Heart left ventricle (tissue), 13 donors: ENCODE data around the gene ARHGAP24.

Experiments used
- CTCF ChIP-seq, 12 donors: fragments of 200-600 bp; sonication (generic) in 4 of 12; IDR thresholded peaks; one replicate each; pipeline versions ENCODE4 v1.5.0 to v1.8.0; 2018 to 2022; ENCODE audit warnings: antibody characterized with exemption in 12 of 12, mild to moderate bottlenecking in 5 of 12
- POLR2A ChIP-seq, 2 donors: fragments of 450-650 bp; IDR thresholded peaks; one replicate each; pipeline ENCODE4 v1.6.1; 2017; ENCODE audit warnings: antibody characterized with exemption in 2 of 2, mild to moderate bottlenecking in 2 of 2, moderate library complexity in 2 of 2
- donor health status: ischemic (EF 13 %, LVEDD 7.1; RV severe dilation, severe dysfunction).
- donor health status: DM: no; HTN: yes; CAD: no.
- donor health status: DM: no; HTN: no; CAD: no.
- donor health status: ischemic (EF 25% LVEDD 6.9; RV normal size, moderate dysfunction).
- donor health status: ischemic (EF 25% LVEDD 5.7; RV mildly dilated, moderate dysfunction).
- donor health status: ischemic (EF 35%, LVEDD 5.7; RV mildly dilated, moderate dysfunction).
- donor health status: nonischemic (EF 11% LVEDD 7.7; RV severe dilation, severe dysfunction).
- donor health status: DM: yes; HTN: yes; CAD: no.
- donor health status: PGD.
- donor health status: ischemic (EF 29% LVEDD 5.4; RV normal size, mild dysfunction).
- donor health status: nonischemic (EF 23%, LVEDD 6.1; RV moderate dilation, normal function).

DNA sequence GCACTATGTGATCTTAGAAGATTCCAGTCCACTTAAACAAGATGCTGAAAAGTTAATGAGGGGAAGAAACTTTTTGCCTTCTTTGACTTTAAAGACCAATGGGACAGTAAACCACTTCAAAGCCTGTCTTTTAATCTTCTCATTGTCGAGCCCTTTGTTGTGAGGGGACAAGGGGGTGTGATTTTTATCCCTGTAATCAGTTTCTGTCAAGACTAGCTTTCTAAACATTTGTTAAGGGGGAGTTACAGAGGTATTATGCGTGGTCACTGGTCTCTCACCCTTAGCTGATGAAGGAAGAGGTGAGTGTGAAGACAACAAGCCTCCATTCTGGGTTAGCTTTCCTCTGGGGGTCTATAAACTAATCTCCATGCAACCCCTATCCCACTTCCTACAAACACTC, 409.3 kb downstream of the ARHGAP24 start:
- TF ChIP-seq CTCF (IDR thresholded peaks at IDR 0.05) (no peak), POLR2A (IDR thresholded peaks at IDR 0.05) (no peak)
